Measurements from ENCODE around the gene RPTOR.

Gene RPTOR

DNA sequence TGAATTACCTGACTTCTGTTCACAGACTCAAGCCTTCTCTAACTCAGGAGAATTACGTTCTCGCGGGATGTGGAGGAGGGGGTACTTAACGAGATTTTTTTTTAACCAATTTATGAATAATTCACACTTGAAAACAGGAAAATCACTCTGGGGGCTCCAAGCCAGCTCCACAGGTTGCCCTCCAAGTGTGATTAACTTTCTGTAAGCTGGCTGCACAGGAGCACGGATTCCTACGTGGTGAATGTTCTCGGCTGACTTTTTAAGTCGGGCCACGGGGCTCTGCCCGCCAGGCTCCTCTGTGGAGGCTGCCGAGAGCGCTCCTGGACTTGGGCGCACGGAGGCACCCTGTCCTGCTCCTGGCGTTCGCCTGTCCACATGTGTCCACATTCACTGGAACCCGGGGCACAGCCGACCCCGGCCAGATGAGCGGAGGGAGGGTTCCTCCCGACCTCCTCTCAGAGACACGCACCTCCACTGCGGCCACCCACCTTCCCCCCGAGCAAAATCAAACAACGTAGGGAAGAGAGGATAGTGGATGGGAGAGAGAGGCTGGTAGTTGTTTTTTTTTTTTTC lies 299.9 kb downstream of the RPTOR start:
- WGBS = 92% methylated on average over 22 of the region's 25 CpGs
- Histone ChIP-seq H3K4me1 (ENCODE audit: insufficient read depth, low read length) (no peaks in the 10 kb centered on the region), H3K9ac (ENCODE audit: low read depth, low read length) (no peak overlapping the region), H3K9me3 (ENCODE audit: insufficient read depth, low read depth, low read length) (no peaks in the 10 kb centered on the region), H3K4me3 (ENCODE audit: low read length) (no peak overlapping the region), H3K27ac (ENCODE audit: low read depth, low read length) (no peak overlapping the region), H3K36me3 (ENCODE audit: insufficient read depth, low read length) (peaks cover 9% of the 10 kb centered on the region), H3K27me3 (ENCODE audit: insufficient read depth, low read length) (no peaks in the 10 kb centered on the region)

GRCh38 chr17:80845069-80845862 lies 300.6 kb downstream of the RPTOR start:
- no peak overlapping the region for H3K9ac ChIP-seq (ENCODE audit: low read depth, low read length)
- WGBS = 85% methylated on average over 31 of the region's 31 CpGs
- no peak overlapping the region for H3K4me3 ChIP-seq (ENCODE audit: low read length)
- H3K9me3 ChIP-seq (ENCODE audit: insufficient read depth, low read depth, low read length) = no peaks in the 10 kb centered on the region
- no peaks in the 10 kb centered on the region for H3K27me3 ChIP-seq (ENCODE audit: insufficient read depth, low read length)
- no peaks in the 10 kb centered on the region for H3K4me1 ChIP-seq (ENCODE audit: insufficient read depth, low read length)
- H3K27ac ChIP-seq (ENCODE audit: low read depth, low read length) = no peak overlapping the region
- H3K36me3 ChIP-seq (ENCODE audit: insufficient read depth, low read length) = peaks cover 9% of the 10 kb centered on the region

DNA sequence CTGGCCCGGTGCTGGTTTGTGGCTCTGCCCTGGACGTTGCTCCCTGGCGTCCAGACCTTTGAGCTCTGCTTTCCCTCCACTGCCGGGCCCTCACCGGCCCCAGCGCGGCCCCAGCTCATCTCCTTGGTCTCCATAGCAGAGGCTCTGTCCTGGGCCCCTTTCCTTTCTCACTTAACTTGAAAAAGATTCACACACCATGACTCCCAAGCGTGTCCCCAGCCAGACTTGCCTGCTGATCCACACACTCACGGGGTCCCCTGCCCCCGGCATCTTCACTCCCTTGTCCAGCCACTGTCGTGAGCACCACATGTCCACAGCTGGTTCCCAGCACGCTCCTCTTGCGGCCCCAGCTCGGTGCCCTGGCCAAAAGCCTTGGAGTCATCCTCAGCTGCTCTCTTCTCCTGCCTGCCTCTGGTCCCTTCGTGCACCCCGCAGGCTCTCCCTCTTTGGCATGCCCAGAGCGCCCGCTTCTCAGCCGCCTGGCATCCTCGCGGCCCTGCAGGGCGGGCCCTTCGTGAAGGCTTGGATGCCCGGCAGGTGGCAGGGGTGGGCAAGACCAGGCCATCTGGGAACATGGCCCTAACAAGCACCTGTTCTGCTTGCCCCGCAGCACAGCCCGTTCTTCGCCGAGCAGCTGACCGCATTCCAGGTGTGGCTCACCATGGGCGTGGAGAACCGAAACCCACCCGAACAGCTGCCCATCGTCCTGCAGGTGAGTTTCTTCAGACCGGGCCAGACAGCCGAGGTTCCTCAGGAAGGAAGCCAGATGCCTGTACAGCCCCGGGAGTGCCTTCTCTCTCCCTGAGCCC lies 301.4 kb downstream of the RPTOR start:
- WGBS = 92% methylated on average over 36 of the region's 36 CpGs
- H3K27ac ChIP-seq (ENCODE audit: low read depth, low read length) = no peak overlapping the region
- no peak overlapping the region for H3K9ac ChIP-seq (ENCODE audit: low read depth, low read length)

DNA sequence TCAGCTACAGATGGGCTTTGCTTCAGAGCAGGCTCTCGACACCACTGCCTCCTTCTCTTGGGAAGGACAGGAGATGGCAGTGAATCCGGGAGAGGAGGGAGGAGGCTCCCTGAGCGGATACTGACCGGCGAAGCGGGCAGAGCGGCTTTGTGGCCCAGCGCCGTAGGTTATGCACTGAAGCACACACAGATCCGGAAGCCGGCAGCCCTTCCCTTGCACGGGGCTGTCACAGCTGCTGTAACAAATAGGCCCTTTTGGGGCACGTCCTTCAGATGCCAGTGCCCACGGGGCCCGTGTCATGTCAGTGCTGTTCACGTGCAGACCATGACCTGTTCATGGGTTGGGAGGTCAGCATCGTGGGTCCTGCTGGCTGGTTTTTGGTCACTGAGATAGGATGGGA lies 302.3 kb downstream of the RPTOR start:
- Histone ChIP-seq H3K9me3 (ENCODE audit: insufficient read depth, low read depth, low read length) (no peaks in the 10 kb centered on the region), H3K27me3 (ENCODE audit: insufficient read depth, low read length) (no peaks in the 10 kb centered on the region), H3K36me3 (ENCODE audit: insufficient read depth, low read length) (peaks cover 9% of the 10 kb centered on the region), H3K27ac (ENCODE audit: low read depth, low read length) (no peak overlapping the region), H3K4me1 (ENCODE audit: insufficient read depth, low read length) (no peaks in the 10 kb centered on the region), H3K9ac (ENCODE audit: low read depth, low read length) (no peak overlapping the region), H3K4me3 (ENCODE audit: low read length) (no peak overlapping the region)
- WGBS = 96% methylated on average over 17 of the region's 17 CpGs

More for the DNA sequence above, 301.4 kb downstream of the RPTOR start:
- Histone ChIP-seq H3K9me3 (ENCODE audit: insufficient read depth, low read depth, low read length) (no peaks in the 10 kb centered on the region), H3K4me1 (ENCODE audit: insufficient read depth, low read length) (no peaks in the 10 kb centered on the region), H3K4me3 (ENCODE audit: low read length) (no peak overlapping the region), H3K36me3 (ENCODE audit: insufficient read depth, low read length) (peaks cover 9% of the 10 kb centered on the region), H3K27me3 (ENCODE audit: insufficient read depth, low read length) (no peaks in the 10 kb centered on the region)

DNA sequence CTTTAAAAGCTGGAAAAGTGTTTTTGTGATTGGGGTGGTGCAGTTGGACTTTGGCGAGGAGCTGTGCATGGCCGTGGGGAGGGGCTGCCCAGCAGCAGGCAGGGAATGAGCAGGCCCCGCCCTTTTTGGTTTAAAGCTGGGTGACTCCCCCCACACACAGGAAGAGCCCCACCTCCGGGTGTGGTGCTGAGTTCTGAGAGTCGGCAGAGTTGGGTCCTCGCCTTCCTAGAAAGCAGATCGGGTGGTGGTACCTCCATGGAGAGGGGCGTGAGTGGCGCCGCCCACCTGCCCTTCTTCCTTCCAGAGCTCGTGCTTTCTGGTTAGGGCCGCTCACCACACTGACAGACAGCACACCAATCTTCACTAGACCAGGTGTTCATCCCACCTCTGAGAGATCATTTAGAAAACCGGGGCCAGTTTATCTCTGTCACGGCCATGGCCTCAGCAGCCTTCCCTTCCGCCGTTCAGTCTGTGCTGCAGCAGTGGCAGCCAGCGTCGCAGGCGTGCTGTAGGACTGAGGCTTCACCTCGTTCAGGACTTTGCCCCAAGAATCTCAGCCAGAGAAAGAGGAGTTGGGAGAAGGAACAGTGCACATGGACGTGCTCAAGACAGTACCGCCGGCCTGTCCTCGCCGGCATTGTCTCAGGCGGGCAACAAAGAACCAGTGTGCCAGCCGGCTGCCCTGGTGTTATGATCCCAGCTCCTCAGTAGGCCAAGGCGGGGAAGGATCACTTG lies 303.0 kb downstream of the RPTOR start:
- Histone ChIP-seq H3K9me3 (ENCODE audit: insufficient read depth, low read depth, low read length) (no peaks in the 10 kb centered on the region), H3K9ac (ENCODE audit: low read depth, low read length) (no peak overlapping the region), H3K36me3 (ENCODE audit: insufficient read depth, low read length) (peaks cover 9% of the 10 kb centered on the region), H3K4me3 (ENCODE audit: low read length) (no peak overlapping the region), H3K27ac (ENCODE audit: low read depth, low read length) (no peak overlapping the region), H3K4me1 (ENCODE audit: insufficient read depth, low read length) (no peaks in the 10 kb centered on the region), H3K27me3 (ENCODE audit: insufficient read depth, low read length) (no peaks in the 10 kb centered on the region)
- WGBS = 93% methylated on average over 28 of the region's 28 CpGs

- 94% methylated on average over 19 of the region's 21 CpGs for WGBS
- no peaks in the 10 kb centered on the region for H3K27me3 ChIP-seq (ENCODE audit: insufficient read depth, low read length)
- H3K4me1 ChIP-seq (ENCODE audit: insufficient read depth, low read length) = 0 out of 2 replicates have a peak, but pooled peaks cover 3% of the 10 kb centered on the region
- no peak overlapping the region for H3K27ac ChIP-seq (ENCODE audit: low read depth, low read length)
- H3K9me3 ChIP-seq (ENCODE audit: insufficient read depth, low read depth, low read length) = no peaks in the 10 kb centered on the region
- no peak overlapping the region for H3K4me3 ChIP-seq (ENCODE audit: low read length)
- H3K36me3 ChIP-seq (ENCODE audit: insufficient read depth, low read length) = peaks cover 9% of the 10 kb centered on the region
- H3K9ac ChIP-seq (ENCODE audit: low read depth, low read length) = no peak overlapping the region
These were observed 303.9 kb downstream of the RPTOR start for GRCh38 chr17:80848449-80849102.

GRCh38 chr17:80849119-80849518 lies 304.5 kb downstream of the RPTOR start:
- Histone ChIP-seq H3K27ac (ENCODE audit: low read depth, low read length) (no peak overlapping the region), H3K4me1 (ENCODE audit: insufficient read depth, low read length) (0 out of 2 replicates have a peak, but pooled peaks cover 3% of the 10 kb centered on the region), H3K9ac (ENCODE audit: low read depth, low read length) (no peak overlapping the region), H3K27me3 (ENCODE audit: insufficient read depth, low read length) (no peaks in the 10 kb centered on the region), H3K9me3 (ENCODE audit: insufficient read depth, low read depth, low read length) (no peaks in the 10 kb centered on the region), H3K4me3 (ENCODE audit: low read length) (no peak overlapping the region), H3K36me3 (ENCODE audit: insufficient read depth, low read length) (peaks cover 9% of the 10 kb centered on the region)
- 97% methylated on average over 12 of the region's 12 CpGs for WGBS

DNA sequence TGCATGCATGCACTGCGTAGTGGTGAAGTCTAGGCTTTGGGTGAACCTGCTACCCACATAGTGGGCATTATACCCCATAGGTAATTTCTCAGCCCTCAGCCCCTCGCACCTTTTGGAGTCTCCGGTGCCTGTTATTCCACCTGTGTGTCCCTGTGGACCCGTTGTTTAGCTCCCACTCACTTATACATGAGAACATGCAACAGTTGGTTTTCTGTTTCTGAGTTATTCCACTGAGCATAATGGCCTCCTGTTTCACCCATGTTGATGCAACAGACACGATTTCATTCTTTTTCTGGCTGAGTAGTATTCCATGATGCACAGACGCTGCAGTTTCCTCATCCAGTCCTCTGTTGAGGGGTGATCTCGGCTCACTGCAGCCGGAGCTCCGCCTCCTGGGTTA lies 305.5 kb downstream of the RPTOR start:
- Histone ChIP-seq H3K27ac (ENCODE audit: low read depth, low read length) (no peak overlapping the region), H3K9ac (ENCODE audit: low read depth, low read length) (no peak overlapping the region), H3K9me3 (ENCODE audit: insufficient read depth, low read depth, low read length) (no peaks in the 10 kb centered on the region), H3K27me3 (ENCODE audit: insufficient read depth, low read length) (no peaks in the 10 kb centered on the region), H3K36me3 (ENCODE audit: insufficient read depth, low read length) (peaks cover 9% of the 10 kb centered on the region), H3K4me3 (ENCODE audit: low read length) (no peak overlapping the region), H3K4me1 (ENCODE audit: insufficient read depth, low read length) (0 out of 2 replicates have a peak, but pooled peaks cover 3% of the 10 kb centered on the region)
- WGBS = 96% methylated on average over 9 of the region's 9 CpGs

GRCh38 chr17:80850817-80851216 lies 306.2 kb downstream of the RPTOR start:
- Histone ChIP-seq H3K9me3 (ENCODE audit: insufficient read depth, low read depth, low read length) (no peaks in the 10 kb centered on the region), H3K4me1 (ENCODE audit: insufficient read depth, low read length) (0 out of 2 replicates have a peak, but pooled peaks cover 3% of the 10 kb centered on the region), H3K27me3 (ENCODE audit: insufficient read depth, low read length) (no peaks in the 10 kb centered on the region), H3K27ac (ENCODE audit: low read depth, low read length) (no peak overlapping the region), H3K9ac (ENCODE audit: low read depth, low read length) (no peak overlapping the region), H3K4me3 (ENCODE audit: low read length) (no peak overlapping the region), H3K36me3 (ENCODE audit: insufficient read depth, low read length) (peaks cover 10% of the 10 kb centered on the region)
- 87% methylated on average over 6 of the region's 6 CpGs for WGBS

GRCh38 chr17:80851277-80851925 lies 306.8 kb downstream of the RPTOR start:
- 91% methylated on average over 15 of the region's 17 CpGs for WGBS
- Histone ChIP-seq H3K4me1 (ENCODE audit: insufficient read depth, low read length) (0 out of 2 replicates have a peak, but pooled peaks cover 3% of the 10 kb centered on the region), H3K9me3 (ENCODE audit: insufficient read depth, low read depth, low read length) (no peaks in the 10 kb centered on the region), H3K27me3 (ENCODE audit: insufficient read depth, low read length) (no peaks in the 10 kb centered on the region), H3K27ac (ENCODE audit: low read depth, low read length) (no peak overlapping the region), H3K9ac (ENCODE audit: low read depth, low read length) (no peak overlapping the region), H3K4me3 (ENCODE audit: low read length) (no peak overlapping the region), H3K36me3 (ENCODE audit: insufficient read depth, low read length) (peaks cover 11% of the 10 kb centered on the region)
